GM18502 (cell line): ENCODE results near the gene RPS21.

ENCODE experiments used
- ATAC-seq: cut with Tn5 transposase; IDR thresholded peaks from one replicate; pipeline ENCODE4 v1.9.1; 2021; ENCODE audit warnings: mild to moderate bottlenecking; ENCODE audit not compliant: unreplicated experiment, poor library complexity

RPS21 gene

GRCh38 chr20:62386383-62387218 lies at the start of gene RPS21:
RPS21 (plus strand) TSS chr20:62387103; CDS start chr20:62387339, 236 bp downstream.
- peak; percentile 78 for ATAC-seq

- ATAC-seq = peak; percentile 46
Measured at GRCh38 chr20:62337558-62338293, 49.2 kb upstream of the RPS21 start.

GRCh38 chr20:62338294-62338620 lies 48.6 kb upstream of the RPS21 start:
- ATAC-seq = no peak

- ATAC-seq = peak; percentile 77
Measured at GRCh38 chr20:62339647-62340062, 47.2 kb upstream of the RPS21 start.

GRCh38 chr20:62342910-62343309 lies 44.0 kb upstream of the RPS21 start:
- ATAC-seq = no peak

- ATAC-seq = no peak
Measured at GRCh38 chr20:62344092-62344491, 42.8 kb upstream of the RPS21 start.

GRCh38 chr20:62344782-62345181 lies 42.1 kb upstream of the RPS21 start:
- no peak for ATAC-seq

GRCh38 chr20:62345681-62346370 lies 41.1 kb upstream of the RPS21 start:
- no peak for ATAC-seq

- ATAC-seq = no peak
Measured at GRCh38 chr20:62346398-62347150, 40.3 kb upstream of the RPS21 start.

GRCh38 chr20:62347151-62347404 lies 39.8 kb upstream of the RPS21 start:
- no peak for ATAC-seq

GRCh38 chr20:62347445-62347844 lies 39.5 kb upstream of the RPS21 start:
- ATAC-seq = no peak

GRCh38 chr20:62348604-62349003 lies 38.3 kb upstream of the RPS21 start:
- ATAC-seq = no peak

- no peak for ATAC-seq
Measured at GRCh38 chr20:62349556-62350097, 37.3 kb upstream of the RPS21 start.

GRCh38 chr20:62350098-62350628 lies 36.7 kb upstream of the RPS21 start:
- no peak for ATAC-seq

GRCh38 chr20:62350629-62351422 lies 36.1 kb upstream of the RPS21 start:
- no peak for ATAC-seq

- ATAC-seq = no peak
Measured at GRCh38 chr20:62351469-62352401, 35.2 kb upstream of the RPS21 start.

- ATAC-seq = no peak
Measured at GRCh38 chr20:62352402-62353288, 34.3 kb upstream of the RPS21 start.
